ENCODE data around the gene LRIT1.

DNA sequence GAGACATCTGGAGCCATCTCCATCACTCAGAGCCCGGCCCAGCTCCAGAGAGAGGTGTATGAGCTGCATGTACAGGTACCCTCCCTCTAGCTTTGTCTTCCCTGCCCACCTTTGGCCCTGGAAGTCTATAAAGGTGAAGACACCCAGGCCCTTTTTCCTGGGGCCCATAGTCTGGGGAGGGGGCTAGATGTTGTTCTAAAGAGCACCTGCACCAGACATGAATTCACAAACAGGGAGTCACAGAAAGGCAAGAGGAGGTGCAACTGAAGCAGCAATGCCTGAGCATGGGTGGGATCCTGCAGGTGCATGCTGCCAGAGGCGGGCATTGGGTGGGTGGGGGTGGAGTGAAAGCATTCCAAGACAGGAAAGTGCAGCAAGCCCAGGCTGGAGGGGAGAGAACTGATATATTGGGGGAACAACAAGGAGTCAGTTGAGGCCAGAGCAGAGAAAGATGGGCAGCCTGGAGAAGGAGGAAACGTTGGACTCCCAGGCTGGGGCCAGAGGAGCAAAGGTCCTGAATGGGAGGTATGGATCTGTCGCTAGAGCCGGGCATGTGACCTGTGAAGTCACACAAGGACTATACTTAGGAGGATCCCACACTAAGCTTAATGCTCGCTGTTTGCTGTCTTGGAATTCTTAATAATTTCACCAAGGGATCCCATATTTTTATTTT is 35.4 kb downstream of the LRIT1 start:
- TF ChIP-seq CTCF (IDR thresholded peaks at IDR 0.05) (no peak), POLR2AphosphoS5 (IDR thresholded peaks at IDR 0.05) (no peak)
